ENCODE results near the gene HRH1.
"Not testable (repeated sequence)": the region's sequence is repeated elsewhere in the genome, so short reads cannot be mapped to it uniquely, and the experiment has no call there.

The HRH1 gene

GRCh38 chr3:11206316-11206715, 52.0 kb downstream of the HRH1 start:
- DNase-seq (ENCODE audit: low read depth in 2 of 2), result no peak

- no peak for DNase-seq (ENCODE audit: low read depth in 2 of 2)
These were observed 52.7 kb downstream of the HRH1 start for GRCh38 chr3:11206953-11207352.

DNA sequence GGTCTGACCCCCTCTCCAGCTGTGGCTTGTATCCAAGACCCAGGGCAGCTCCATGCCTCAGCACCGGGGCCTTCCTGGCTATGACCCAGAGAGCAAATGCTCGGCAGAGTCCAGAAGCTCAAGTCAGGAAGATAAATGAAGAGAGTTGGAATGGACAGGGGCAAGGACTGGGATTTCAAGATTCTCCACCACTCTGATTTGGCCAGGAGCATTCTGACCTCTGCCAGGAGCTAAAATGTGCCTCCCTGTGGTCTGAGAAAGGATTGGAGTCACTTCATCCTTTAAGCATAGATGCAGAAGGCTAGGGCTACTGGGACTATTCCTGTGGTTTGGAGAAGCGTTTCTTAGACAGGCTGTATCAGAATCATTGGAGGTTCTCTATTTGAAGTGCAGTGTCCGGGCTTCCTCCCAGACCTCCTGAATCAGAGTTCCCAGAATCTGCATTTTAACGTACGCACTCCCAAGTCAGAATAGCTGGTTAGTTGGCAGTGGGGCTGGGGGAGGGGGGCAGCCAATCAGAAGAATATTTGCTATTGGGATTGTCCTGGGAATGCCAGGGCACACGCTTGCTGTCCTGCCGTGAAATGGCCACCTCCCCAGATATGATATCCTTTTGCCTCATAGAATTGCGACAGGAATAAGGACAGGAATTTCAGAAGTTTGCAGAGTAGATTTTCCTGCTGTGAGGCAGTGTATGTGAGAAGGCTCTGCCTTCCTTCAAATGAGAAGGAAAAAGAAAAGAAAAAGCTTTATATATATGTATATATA, 57.4 kb downstream of the HRH1 start:
- DNase-seq (ENCODE audit: low read depth in 2 of 2), result no peak

GRCh38 chr3:11212299-11212608, 58.0 kb downstream of the HRH1 start:
- no peak for DNase-seq (ENCODE audit: low read depth in 2 of 2)

GRCh38 chr3:11212784-11213183, 58.5 kb downstream of the HRH1 start:
- no peak for DNase-seq (ENCODE audit: low read depth in 2 of 2)

- DNase-seq (ENCODE audit: low read depth in 2 of 2), result no peak
These were observed 59.6 kb downstream of the HRH1 start for GRCh38 chr3:11213810-11214450.

DNA sequence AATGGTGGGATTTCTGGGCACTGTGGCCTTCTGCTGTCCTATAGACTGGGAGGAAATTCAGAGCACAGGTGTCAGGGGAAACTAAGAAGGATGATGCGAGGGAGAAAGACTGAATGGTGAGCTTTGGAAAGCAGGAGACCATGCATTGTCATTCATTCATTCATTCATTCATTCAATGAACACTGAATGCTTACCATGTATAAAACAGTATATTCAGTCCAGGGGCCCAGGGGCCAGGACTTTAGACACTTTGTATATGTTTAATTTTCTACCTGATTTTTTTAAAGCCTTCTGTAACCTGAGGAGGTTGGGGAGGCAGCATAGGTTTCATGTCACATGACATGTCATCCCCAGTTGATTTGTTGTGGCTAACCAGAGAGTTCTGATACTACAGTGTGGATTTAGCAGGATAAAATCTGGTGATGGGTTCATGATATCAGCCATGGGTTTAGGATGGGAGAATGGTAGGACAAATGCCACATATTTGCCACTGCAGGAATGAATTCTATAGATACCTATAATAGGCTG, 60.2 kb downstream of the HRH1 start:
- DNase-seq (ENCODE audit: low read depth in 2 of 2), result no peak

GRCh38 chr3:11217370-11217769, 63.1 kb downstream of the HRH1 start:
- DNase-seq (ENCODE audit: low read depth in 2 of 2), result not testable (repeated sequence)

GRCh38 chr3:11220230-11220629, 65.9 kb downstream of the HRH1 start:
- DNase-seq (ENCODE audit: low read depth in 2 of 2), result no peak

GRCh38 chr3:11221818-11222415, 67.6 kb downstream of the HRH1 start:
- no peak for DNase-seq (ENCODE audit: low read depth in 2 of 2)

GRCh38 chr3:11224010-11224409, 69.7 kb downstream of the HRH1 start:
- no peak for DNase-seq (ENCODE audit: low read depth in 2 of 2)

- DNase-seq (ENCODE audit: low read depth in 2 of 2), result no peak
These were observed 70.6 kb downstream of the HRH1 start for GRCh38 chr3:11224870-11225229.

DNA sequence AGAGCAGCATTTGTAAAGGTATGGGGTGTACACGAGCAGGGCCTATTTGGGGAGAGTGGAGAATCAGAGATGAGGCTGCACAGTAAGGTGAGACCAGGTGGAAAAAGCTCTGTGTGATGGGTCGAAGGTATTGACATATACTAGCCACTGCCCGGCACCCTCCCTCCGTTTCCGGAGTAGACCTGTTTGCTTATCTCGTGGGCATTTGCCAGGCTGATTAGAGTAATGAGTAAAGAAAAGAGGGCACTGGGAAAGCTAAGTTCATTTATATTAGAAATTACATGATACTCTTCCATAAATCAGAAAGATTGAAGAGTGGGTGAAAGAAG, 71.7 kb downstream of the HRH1 start:
- DNase-seq (ENCODE audit: low read depth in 2 of 2), result no peak

DNA sequence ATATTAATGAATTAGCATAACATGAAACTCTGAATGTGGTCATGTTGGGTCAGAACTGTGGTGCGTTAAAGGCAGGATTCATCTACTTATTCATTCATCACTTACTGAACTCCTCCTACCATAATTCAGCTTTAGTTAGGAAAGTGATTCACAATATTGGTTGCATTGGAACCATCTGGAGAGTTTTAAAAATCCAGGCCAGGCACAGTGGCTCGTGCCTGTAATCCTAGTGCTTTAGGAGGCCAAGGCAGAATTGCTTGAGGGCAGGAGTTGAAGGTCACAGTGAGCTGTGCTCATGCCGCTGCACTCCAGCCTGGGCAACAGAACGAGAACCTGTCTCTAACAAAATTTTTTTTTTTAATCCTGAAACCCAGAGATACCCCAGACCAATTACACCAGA, 73.7 kb downstream of the HRH1 start:
- no peak for DNase-seq (ENCODE audit: low read depth in 2 of 2)

GRCh38 chr3:11230125-11230524, 75.8 kb downstream of the HRH1 start:
- DNase-seq (ENCODE audit: low read depth in 2 of 2), result no peak

DNA sequence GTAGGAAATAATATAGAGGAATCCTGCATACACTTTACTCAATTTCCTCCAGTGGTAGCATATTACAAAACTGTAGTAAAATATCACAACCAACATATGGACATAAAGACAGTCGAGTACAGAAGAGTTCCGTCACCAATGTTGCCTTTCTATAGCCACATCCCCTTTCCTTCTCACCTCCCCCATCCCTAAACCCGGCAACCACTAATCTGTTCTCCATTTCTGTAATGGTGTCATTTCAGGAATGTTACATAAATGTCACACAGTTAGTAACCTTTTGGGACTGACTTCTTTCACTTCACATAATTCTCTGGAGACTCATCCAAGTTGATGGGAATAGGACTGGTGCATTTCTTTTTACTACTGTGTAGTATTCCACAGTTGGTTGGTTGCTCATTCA, 76.5 kb downstream of the HRH1 start:
- no peak for DNase-seq (ENCODE audit: low read depth in 2 of 2)

DNA sequence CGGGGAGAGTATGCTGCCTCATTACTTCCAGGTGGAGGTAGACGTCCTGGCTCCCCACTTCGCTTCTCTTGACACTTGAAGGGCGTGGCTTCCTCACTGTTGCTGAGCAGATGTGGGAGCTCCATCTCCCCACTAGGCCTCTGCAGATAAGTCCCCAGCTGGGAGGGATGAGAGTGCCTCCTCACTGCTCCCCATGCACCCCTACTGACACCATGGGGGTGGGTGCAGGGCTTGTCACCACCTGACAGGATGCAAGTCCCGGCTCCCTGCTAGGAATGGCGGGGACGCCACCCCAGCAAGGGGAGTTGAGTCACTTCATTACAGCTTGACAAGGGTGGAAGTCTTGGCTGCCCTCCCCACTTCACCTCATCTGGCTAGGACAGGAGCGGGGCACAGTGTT, 81.1 kb downstream of the HRH1 start:
- DNase-seq (ENCODE audit: low read depth in 2 of 2), result no peak

- peak; percentile 69 to 83 for DNase-seq (ENCODE audit: low read depth in 2 of 2)
These were observed 82.5 kb downstream of the HRH1 start for GRCh38 chr3:11236588-11237461.

- peak in 1 of 2 donors; percentile 9 for DNase-seq (ENCODE audit: low read depth in 2 of 2)
These were observed 83.8 kb downstream of the HRH1 start for GRCh38 chr3:11238060-11238459.

DNA sequence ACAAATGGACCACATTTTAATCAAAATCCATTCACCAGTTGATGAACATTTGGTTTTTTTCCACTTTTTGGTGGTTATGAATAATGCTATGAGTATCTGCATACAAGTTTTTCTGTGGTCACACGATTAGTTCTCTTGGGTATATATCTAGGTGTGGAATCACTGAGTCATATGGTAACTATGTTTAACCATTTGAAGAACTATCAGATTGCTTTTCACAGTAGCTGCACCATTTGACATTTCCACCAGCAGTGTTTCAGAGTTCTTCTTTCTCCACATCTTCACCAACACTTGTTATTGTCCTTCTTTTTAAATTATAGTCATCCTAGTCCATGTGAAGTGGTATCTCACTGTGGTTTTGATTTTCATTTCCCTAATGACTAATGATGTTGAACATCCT, 84.6 kb downstream of the HRH1 start:
- no peak for DNase-seq (ENCODE audit: low read depth in 2 of 2)

GRCh38 chr3:11239796-11240195, 85.5 kb downstream of the HRH1 start:
- DNase-seq (ENCODE audit: low read depth in 2 of 2), result no peak

DNA sequence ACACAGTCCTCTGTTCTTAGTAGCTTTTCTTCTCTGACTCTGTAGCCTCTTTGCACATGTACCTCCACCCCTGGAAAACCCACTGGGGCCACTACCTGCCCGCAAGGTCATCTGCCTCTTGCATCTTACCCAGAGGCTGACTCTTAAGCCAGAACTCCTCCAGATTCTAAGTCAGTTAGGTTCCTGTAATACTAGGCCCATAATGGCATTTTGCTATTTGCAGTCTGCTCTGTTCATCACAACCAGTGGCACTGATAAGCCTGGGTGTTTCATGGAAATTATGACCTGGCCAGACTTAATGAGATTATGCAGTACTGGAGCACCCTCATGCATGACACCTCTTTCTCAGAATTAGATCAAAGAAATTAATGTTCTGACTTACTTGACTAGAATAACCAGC, 86.2 kb downstream of the HRH1 start:
- DNase-seq (ENCODE audit: low read depth in 2 of 2), result peak; percentile 32 to 52
